Ecto neural progenitor cell (in vitro differentiated cells): ENCODE results near the gene RBM19.

Source experiments
- DNase-seq: peaks from one replicate; pipeline ENCODE4 v3.0.0-alpha.2; 2018; ENCODE audit warnings: low spot score

Gene RBM19

DNA sequence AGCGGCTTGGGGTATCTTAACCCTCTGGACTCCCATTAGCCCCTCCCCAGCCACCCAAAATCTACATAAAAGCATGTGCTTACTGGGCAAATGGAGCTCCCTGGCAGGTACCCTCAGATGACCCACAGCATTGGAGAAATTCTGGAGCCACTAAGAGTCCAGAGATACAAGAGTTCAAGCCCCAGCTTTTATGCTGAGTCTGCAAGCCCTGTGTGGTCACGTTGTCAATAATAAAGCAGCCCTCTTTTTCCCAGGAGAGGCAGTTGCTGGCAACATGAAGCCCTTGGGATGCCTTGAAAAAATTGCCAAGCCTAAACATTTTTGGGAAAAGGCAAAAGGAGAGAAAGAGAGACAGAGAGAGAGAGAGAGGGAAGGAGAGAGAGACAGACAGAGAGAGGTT lies 83.4 kb downstream of the RBM19 start:
- no peak for DNase-seq

DNA sequence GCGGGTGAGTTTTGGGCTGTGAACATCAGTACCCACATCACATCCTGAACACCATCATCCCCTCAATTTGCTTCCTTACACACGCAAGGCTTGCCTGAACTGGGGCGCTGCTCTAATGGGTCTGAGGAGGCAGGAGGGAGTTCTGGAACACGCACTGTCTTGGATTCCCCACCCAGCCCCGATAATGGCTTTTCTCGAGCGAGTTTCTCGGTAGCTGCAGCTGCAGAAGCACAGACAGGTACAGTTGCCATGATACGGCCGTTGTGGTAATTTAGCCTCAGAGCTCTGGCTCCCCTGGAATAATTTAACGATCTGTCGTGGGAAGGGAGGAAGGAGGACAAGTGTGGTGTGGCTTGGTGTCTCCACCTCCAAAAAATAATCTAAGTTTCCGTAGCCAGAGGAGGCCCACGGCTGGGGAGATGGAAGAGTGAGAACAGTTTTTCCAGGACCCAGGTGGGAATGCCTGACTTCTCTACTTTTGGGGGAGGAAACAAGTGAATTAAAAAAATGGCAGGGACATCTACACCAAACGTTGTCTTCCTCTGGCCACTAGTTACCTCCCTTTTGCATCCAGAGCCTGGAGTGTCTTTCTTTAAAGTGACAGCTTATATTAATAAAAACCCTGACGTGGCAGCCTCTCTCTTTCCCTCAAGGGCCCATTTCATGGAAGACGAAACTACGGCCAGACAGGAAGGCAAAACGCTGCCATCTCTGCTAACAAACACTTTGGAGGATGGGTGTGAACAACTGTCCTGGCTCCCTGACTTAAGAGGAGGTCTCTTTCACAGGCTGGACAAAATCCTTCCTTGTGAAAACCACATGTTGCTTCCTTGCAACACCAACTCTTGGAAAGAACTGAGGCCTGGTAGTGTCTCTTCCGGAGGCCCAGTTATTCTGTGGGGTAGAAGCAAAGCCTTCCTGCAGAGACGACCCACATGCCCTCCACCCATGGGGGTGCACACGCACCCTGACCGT lies 84.8 kb downstream of the RBM19 start:
- DNase-seq: no peak

DNA sequence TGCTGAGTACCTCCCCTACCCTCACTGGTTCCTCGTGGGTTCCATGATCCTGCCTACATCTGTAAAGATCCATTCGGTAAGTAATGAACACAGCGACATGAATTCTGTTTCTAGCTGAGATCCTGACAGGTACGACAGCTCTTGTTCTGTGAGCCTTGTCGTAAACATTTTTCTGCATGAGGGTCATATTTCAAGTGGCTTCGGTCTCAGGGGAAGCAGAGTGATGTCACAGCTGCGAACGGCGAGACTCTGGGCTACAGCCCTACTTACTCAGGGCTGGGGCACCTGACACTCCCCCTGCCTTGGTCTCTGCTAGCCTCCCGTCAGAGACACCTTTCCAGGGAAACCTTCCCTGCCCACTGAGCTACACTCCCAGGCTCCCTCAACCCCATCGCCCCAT lies 85.8 kb downstream of the RBM19 start:
- no peak for DNase-seq

DNA sequence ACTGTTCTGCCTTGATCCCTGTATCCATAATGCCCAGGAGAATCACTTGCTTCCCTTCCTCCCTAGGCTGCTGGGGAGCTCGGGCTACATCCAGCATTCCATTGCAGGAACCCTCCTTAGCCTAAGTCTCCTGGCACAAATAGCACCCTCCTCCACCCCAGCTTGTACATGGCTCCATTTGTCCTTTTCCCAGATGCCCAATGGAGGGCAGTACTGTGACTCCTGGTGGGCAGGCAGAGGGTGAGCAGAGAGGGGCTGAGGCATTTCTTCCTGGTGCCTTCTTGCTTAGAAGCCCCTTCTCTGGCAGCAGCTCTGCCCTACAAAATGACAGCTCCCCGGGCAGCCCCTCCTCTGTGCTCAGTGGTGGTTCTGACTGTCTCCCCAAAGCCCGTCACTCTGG lies 86.5 kb downstream of the RBM19 start:
- no peak for DNase-seq

- DNase-seq: no peak
These were observed 88.5 kb downstream of the RBM19 start for GRCh38 chr12:113877607-113878006.

DNA sequence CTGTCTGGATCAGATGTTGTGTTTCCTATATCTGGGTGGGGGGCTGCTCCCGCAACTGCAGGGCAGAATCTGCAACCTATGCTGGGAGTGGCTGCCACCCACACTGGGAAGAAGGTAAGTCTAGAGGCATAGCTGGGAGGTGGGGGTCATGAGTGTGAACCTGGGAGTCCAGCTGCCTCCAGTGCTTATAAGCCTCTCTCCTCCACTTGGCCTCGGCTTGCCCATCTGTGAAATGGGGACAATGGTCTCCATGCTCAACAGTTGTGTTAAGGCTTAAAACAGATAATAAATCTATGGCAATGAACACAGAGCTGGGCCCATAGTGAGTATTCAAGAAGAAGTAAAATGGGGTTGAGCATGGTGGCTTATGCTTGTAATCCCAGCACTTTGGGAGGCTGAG lies 90.0 kb downstream of the RBM19 start:
- no peak for DNase-seq

- DNase-seq: no peak
These were observed 90.4 kb downstream of the RBM19 start for GRCh38 chr12:113875691-113876090.

- no peak for DNase-seq
These were observed 91.0 kb downstream of the RBM19 start for GRCh38 chr12:113874999-113875561.

DNA sequence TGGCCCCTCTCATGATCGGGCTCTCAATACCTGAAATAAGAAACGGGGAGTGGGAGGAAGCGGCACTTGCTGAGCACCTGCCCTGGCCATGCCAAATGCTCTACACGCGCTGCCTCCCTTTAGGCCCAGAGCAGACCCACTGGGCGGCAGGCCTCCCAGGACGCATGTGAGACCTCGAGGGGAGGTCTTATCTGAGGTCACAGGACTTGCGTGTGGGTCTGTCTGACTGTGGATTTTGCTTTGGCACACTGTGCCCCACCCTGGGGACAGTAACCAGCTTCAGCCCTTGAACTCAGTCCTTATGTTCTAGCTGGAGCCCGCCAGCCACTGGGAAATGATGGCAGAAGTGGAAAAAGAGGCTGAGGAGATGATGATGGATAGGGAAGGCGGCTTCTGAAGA lies 91.8 kb downstream of the RBM19 start:
- no peak for DNase-seq

GRCh38 chr12:113873740-113874139 lies 92.4 kb downstream of the RBM19 start:
- no peak for DNase-seq

GRCh38 chr12:113870890-113871289 lies 95.2 kb downstream of the RBM19 start:
- DNase-seq: no peak

DNA sequence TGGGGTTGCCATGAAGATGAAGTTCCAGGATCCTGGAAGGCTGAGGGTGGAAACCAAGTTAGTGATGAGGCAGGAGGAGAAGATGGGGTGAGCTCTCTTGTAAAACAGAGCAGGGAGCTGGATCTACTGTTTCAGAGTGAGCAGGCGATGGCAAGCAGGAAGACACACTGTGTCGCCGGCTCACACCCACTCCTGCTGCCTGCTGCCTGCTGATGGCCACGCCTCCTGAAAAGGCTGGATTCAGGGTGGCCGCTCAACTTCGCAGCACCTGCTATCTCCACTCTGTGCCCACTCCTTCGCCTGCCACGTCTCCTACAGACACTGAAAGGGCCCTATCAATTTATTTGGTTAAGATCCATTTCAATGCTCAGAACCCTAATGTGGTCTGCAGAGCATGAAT lies 96.1 kb downstream of the RBM19 start:
- DNase-seq: no peak

- DNase-seq: no peak
These were observed 97.8 kb downstream of the RBM19 start for GRCh38 chr12:113868365-113868764.

DNA sequence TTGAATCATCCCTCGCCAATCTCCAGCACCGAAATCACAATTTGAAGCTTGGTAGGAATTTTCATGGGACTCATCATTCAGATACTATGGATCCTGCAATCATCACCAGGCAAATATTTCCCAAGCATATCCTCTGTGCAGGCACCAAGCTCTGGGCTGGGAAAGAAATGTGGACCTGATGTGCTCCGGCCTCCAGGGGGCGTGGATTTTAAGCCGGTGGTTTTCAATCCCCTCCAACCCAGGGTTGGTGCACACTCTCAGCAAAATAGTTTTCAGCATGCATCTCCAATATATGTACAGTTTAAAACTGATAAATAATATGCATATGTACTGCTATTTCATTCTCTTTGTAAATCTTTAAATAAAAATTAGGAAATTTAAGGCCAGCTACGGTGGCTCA lies 98.9 kb downstream of the RBM19 start:
- DNase-seq: no peak

GRCh38 chr12:113866496-113866895 lies 99.6 kb downstream of the RBM19 start:
- no peak for DNase-seq

GRCh38 chr12:113863455-113863845 lies 102.7 kb downstream of the RBM19 start:
- no peak for DNase-seq

DNA sequence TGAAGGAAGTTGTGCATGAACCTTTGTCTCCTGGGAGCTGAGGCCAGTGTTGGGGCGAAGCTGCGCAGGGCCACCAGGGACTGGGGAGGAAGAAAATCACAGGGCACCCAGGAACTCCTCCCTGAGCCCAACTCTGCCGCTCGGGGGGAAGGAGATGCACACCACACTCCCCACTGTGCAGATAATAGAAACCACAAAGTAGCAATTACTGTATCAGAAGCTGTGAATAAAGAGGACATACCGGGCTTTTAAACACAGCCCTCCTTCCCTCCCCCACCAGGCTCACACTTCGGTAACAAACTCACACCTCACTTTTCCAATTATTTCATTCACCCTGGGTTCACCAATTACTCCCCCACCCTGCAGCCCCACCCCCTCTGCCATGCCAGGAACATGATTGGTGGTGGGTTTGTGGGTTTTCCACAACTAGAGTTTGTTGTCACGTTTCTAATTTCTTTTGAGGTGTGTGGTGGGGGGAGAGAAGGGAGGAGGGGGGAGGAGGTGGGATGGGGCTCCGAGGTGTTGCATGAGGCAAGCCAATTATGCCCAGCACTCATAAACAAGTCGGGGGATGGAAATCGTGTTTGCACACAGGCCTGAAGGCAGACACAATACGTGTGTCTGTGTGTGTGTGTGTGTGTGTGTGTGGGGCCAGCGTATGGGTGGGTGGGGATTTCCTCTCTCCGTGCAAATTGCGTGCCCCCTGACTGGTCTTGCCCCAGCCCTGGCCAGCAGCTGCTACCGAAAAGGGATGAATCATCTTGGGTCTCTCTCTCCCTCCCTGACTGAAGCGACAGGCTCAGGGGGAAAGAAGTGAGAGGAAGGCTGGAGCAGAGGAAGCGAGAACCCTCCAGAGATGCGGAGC lies 103.3 kb downstream of the RBM19 start:
- DNase-seq: no peak

- DNase-seq: no peak
These were observed 104.3 kb downstream of the RBM19 start for GRCh38 chr12:113861708-113862312.

DNA sequence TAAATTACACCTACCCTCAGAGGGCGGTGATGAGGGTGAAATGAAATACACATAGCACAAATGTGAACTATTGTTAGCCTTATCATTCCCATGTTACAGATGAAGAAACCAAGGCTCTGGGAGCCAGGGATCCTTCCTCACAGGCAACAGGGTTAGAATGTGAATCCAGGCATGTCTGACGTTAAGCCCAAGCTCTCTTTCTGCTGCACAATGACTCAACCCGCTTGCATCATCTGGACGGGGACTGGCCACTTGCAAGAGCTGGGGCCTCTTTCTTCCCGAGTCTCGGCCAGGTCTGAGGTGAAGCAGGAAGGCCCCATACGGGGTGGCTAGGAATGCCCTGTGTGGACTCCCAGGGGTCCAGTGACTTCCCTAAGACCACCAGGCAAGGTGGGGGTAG lies 105.2 kb downstream of the RBM19 start:
- DNase-seq: no peak

GRCh38 chr12:113860059-113860820 lies 105.9 kb downstream of the RBM19 start:
- DNase-seq: peak; percentile 64

- DNase-seq: no peak
These were observed 107.2 kb downstream of the RBM19 start for GRCh38 chr12:113858841-113859386.
